Epithelial cell of esophagus (primary cell): ENCODE data around the gene CDY1B.
"Not testable (repeated sequence)": the region's sequence is repeated elsewhere in the genome, so short reads cannot be mapped to it uniquely, and the experiment has no call there.

Source experiments
- DNase-seq: peaks from one replicate; pipeline ENCODE4 v3.0.0; 2010; ENCODE audit warnings: low read depth
- H3K4me3 ChIP-seq: 2 replicates; pipeline ENCODE4 v1.5.1; 2011; ENCODE audit warnings: mild to moderate bottlenecking, low read length, control low read depth

The CDY1B gene

GRCh38 chrY:24047919-24048318 lies at the start of gene CDY1B:
Gene CDY1B (minus strand): TSS chrY:24048019. CDS start chrY:24047688, 331 bp downstream.
- not testable (repeated sequence) for H3K4me3 ChIP-seq, DNase-seq

DNA sequence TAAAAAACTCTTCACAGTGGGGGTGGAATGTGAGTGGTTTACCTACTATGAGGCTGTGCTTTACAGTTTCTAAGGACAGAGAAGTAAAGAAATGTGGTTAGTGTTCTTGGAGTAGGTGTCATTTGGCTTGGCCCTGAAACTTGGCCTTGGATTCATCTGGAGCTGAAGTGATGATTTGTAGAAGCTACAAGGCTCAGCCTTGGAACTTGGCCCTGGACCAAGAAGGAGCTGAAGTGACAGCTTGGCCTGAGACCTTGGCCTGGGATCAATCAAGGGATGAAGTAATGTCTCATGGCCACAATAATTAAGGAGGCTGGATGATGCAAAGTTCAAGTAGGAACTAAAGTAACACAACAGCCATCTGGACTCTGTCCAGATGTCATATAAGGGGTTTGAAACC lies 1.7 kb upstream of the CDY1B start:
- not testable (repeated sequence) for DNase-seq, H3K4me3 ChIP-seq

GRCh38 chrY:24043209-24043608 lies 4.6 kb downstream of the CDY1B start:
- not testable (repeated sequence) for H3K4me3 ChIP-seq

GRCh38 chrY:24039008-24039718 lies 8.7 kb downstream of the CDY1B start:
- not testable (repeated sequence) for DNase-seq, H3K4me3 ChIP-seq

More at GRCh38 chrY:24043209-24043608, 4.6 kb downstream of the CDY1B start:
- DNase-seq: not testable (repeated sequence)

GRCh38 chrY:24026212-24027103 lies 21.4 kb downstream of the CDY1B start:
- not testable (repeated sequence) for H3K4me3 ChIP-seq, DNase-seq
